Measurements from ENCODE around the gene OSBP2.

The OSBP2 gene

DNA sequence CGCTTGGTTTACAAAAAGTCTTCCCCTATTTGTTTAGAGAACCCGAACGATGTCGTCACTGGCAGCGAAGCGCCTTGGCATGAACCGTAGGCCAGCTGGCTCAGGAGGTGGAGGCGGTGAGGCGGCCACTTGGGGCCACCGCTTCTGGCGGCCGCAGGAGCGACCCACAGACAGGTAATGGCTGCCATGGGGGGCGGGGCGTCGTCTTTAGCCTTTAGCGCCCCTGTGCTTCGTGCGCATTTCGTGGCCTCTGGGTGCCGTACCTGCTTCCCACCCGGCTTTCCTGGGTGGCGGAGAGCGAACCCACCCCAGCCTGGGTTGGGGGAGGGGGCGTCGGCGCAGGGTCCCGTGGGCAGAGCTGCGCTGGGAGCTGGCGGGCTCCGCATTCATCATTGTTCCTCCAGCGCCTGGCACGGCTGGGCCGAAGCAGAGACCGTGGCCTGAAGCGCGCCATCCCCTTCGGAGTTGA is 469 bp upstream of the OSBP2 start:
- TF ChIP-seq, protein P1, sequence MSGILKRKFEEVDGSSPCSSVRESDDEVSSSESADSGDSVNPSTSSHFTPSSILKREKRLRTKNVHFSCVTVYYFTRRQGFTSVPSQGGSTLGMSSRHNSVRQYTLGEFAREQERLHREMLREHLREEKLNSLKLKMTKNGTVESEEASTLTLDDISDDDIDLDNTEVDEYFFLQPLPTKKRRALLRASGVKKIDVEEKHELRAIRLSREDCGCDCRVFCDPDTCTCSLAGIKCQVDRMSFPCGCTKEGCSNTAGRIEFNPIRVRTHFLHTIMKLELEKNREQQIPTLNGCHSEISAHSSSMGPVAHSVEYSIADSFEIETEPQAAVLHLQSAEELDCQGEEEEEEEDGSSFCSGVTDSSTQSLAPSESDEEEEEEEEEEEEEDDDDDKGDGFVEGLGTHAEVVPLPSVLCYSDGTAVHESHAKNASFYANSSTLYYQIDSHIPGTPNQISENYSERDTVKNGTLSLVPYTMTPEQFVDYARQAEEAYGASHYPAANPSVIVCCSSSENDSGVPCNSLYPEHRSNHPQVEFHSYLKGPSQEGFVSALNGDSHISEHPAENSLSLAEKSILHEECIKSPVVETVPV (CRISPR knock-in tag; IDR thresholded peaks at IDR 0.05) = no peak
- TF ChIP-seq ZNF565 (CRISPR knock-in tag; conservative IDR thresholded peaks at IDR 0.05; ENCODE audit: low read depth) (no peak), ZNF70 (CRISPR knock-in tag; IDR thresholded peaks at IDR 0.05) (no peak), ESRRG (CRISPR knock-in tag; IDR thresholded peaks at IDR 0.05) (no peak), TCF4 (CRISPR knock-in tag; IDR thresholded peaks at IDR 0.05; ENCODE audit: borderline replicate concordance) (peak; percentile 20; the same call in 1 of the 2 replicates)
- ATAC-seq = peak; percentile 77

DNA sequence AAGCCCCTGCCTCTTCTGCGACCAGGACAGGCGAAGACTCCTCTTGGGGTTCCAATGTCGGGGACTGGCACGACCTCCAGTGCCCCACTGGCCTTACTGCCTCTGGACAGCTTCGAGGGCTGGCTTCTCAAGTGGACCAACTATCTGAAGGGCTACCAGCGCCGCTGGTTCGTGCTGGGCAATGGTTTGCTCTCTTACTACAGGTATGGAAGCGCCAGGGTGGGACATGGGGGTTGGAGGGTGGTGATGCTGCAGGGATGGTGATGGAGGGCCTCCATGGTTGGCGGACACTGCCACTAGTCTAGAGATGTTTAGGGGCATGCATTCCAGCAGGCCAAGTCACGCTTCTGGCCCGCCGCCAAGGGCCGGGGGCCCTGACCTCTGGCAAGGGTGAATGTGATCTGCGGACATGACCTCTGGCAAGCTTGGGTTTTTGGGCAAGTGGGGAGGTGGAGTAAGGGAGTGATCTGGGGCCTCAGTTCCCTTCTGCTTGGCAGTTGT is 727 bp downstream of the OSBP2 start:
- ATAC-seq = no peak
- no peak for TF ChIP-seq OSR1 (CRISPR knock-in tag; IDR thresholded peaks at IDR 0.05)
- TF ChIP-seq BACH2 (CRISPR knock-in tag; IDR thresholded peaks at IDR 0.05; ENCODE audit: borderline replicate concordance) = no peak
- TF ChIP-seq ZC3H10 (CRISPR knock-in tag; IDR thresholded peaks at IDR 0.05) = no peak
- TF ChIP-seq ZFP30 (CRISPR knock-in tag; IDR thresholded peaks at IDR 0.05) = no peak

DNA sequence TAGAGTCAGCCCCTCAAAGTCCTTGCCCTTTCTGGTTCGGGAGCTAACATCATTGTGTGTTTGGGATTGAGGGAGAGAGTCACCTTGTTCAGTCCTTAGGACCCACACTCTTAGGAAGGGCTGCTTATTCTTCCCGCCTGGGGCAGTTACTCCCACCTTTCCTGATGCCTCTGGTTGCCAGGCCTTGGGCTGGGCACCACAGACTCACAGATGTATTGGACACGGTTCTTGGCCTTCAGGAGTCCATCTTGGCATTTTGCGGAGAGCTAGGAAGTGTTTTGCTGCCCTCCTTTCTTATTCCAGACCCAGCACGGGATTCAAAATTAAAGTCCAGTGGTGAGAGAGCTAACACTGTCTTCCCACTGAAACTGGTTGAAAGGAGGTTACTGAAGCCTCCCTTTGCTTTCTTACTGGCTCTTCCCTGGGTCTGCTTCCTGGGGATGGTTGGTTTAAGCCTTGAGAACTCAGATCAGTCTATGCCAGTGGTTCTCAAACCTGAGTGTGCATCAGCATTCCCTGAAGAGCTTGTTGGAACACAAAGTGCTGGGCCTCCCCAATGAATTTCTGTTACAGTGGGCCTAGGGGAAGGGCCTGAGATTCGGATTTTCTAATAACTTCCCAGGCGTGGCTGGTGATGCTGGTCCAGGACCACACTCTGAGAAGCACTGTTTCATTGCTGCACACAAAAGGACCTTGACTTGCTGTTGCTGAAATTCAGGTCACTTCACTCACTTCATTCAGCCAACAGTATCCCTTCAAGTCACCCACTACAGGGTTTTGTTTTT is 1.4 kb downstream of the OSBP2 start:
- TF ChIP-seq ZFP3 (CRISPR knock-in tag; IDR thresholded peaks at IDR 0.05) (no peak), CSDC2 (CRISPR knock-in tag; IDR thresholded peaks at IDR 0.05) (no peak), ESRRG (CRISPR knock-in tag; IDR thresholded peaks at IDR 0.05) (no peak), SNAI2 (CRISPR knock-in tag; IDR thresholded peaks at IDR 0.05) (no peak), ISL1 (CRISPR knock-in tag; IDR thresholded peaks at IDR 0.05) (no peak), PPARA (CRISPR knock-in tag; IDR thresholded peaks at IDR 0.05; ENCODE audit: borderline replicate concordance) (no peak), ZNF8 (CRISPR knock-in tag; IDR thresholded peaks at IDR 0.05) (no peak), ZNF565 (CRISPR knock-in tag; conservative IDR thresholded peaks at IDR 0.05; ENCODE audit: low read depth) (no peak), ZNF70 (CRISPR knock-in tag; IDR thresholded peaks at IDR 0.05) (no peak)
- TF ChIP-seq, protein P2, sequence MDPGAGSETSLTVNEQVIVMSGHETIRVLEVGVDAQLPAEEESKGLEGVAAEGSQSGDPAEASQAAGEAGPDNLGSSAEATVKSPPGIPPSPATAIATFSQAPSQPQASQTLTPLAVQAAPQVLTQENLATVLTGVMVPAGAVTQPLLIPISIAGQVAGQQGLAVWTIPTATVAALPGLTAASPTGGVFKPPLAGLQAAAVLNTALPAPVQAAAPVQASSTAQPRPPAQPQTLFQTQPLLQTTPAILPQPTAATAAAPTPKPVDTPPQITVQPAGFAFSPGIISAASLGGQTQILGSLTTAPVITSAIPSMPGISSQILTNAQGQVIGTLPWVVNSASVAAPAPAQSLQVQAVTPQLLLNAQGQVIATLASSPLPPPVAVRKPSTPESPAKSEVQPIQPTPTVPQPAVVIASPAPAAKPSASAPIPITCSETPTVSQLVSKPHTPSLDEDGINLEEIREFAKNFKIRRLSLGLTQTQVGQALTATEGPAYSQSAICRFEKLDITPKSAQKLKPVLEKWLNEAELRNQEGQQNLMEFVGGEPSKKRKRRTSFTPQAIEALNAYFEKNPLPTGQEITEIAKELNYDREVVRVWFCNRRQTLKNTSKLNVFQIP (CRISPR knock-in tag; IDR thresholded peaks at IDR 0.05; ENCODE audit: borderline replicate concordance, low read depth) = no peak
- ATAC-seq = no peak

GRCh38 chr22:30697975-30698374 is 3.3 kb downstream of the OSBP2 start:
- no peak for ATAC-seq
- TF ChIP-seq, protein P2 (CRISPR knock-in tag; IDR thresholded peaks at IDR 0.05; ENCODE audit: borderline replicate concordance, low read depth) = no peak
- no peak for TF ChIP-seq TOX (CRISPR knock-in tag; IDR thresholded peaks at IDR 0.05; ENCODE audit: borderline replicate concordance)
- no peak for TF ChIP-seq PPARA (CRISPR knock-in tag; IDR thresholded peaks at IDR 0.05; ENCODE audit: borderline replicate concordance)
- TF ChIP-seq BACH2 (CRISPR knock-in tag; IDR thresholded peaks at IDR 0.05; ENCODE audit: borderline replicate concordance) = no peak
- no peak for TF ChIP-seq ESRRG (CRISPR knock-in tag; IDR thresholded peaks at IDR 0.05)
- TF ChIP-seq, protein P1 (CRISPR knock-in tag; IDR thresholded peaks at IDR 0.05) = no peak

DNA sequence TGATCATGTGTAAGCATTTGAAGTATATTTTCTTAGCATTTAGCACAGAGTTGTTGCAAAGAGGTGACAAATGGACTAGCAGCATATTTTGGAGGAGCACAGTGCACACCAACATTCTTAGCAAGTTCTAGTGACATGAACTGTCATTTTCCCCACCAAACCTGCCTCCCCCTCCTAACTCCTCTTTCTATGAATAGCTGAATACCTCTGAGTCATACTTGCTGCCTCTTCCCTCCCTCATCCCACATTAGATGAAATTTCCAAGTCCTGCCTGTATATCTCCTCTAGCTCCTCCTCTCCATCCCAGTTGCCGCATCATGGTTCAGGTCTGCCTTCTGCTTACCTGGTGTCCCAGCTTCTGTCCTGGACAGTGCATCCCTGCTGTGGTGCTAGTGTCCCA is 7.2 kb downstream of the OSBP2 start:
- ATAC-seq = peak; percentile 86
- TF ChIP-seq ZFP3 (CRISPR knock-in tag; IDR thresholded peaks at IDR 0.05) (no peak), TOX (CRISPR knock-in tag; IDR thresholded peaks at IDR 0.05; ENCODE audit: borderline replicate concordance) (no peak), GLIS3 (CRISPR knock-in tag; IDR thresholded peaks at IDR 0.05) (no peak), PPARA (CRISPR knock-in tag; IDR thresholded peaks at IDR 0.05; ENCODE audit: borderline replicate concordance) (no peak), TSHZ2 (CRISPR knock-in tag; IDR thresholded peaks at IDR 0.05) (no peak), PATZ1 (CRISPR knock-in tag; IDR thresholded peaks at IDR 0.05; ENCODE audit: borderline replicate concordance) (no peak), ZNF8 (CRISPR knock-in tag; IDR thresholded peaks at IDR 0.05) (no peak), ARNTL (CRISPR knock-in tag; IDR thresholded peaks at IDR 0.05; ENCODE audit: borderline replicate concordance, low read depth) (no peak), ZNF70 (CRISPR knock-in tag; IDR thresholded peaks at IDR 0.05) (no peak)

Measured in SK-N-SH treated with all-trans-retinoic acid at 6 μM for 48 hours (cell line).